Keratinocyte (primary cell): ENCODE results near the gene TBC1D7. TPM values are rescaled to one million over a fixed set of nuclear protein-coding genes. Genes with fewer than 3 reads are reported as not detected.

Experiments used
- DNase-seq: peaks from one replicate; pipeline ENCODE4 v3.0.0-alpha.2; 2011; ENCODE audit warnings: low read depth, missing footprints, low spot score
- FAIRE-seq: peaks from 2 replicates; lab custom pipeline; 2011; peaks lifted over from hg19 to GRCh38; lab: Jason Lieb, UNC
- H2AFZ ChIP-seq: 2 replicates; pipeline ENCODE4 v1.6.0; 2012; ENCODE audit warnings: low read length, control low read depth, inconsistent platforms; ENCODE audit not compliant: control insufficient read depth
- H3K27ac ChIP-seq: 2 replicates; pipeline ENCODE4 v1.5.1; 2011; ENCODE audit warnings: low read length; ENCODE audit not compliant: control insufficient read depth, insufficient read depth
- H3K27me3 ChIP-seq: 3 replicates; pipeline ENCODE4 v1.6.0; 2011; ENCODE audit warnings: low read length; ENCODE audit not compliant: control insufficient read depth, insufficient read depth; ENCODE audit errors: extremely low read depth
- H3K36me3 ChIP-seq, 2 experiments: 2 replicates in 1 of 2; 3 replicates in 1 of 2; pipeline ENCODE4 v1.5.1; 2011; ENCODE audit warnings: low read length in 2 of 2, mild to moderate bottlenecking in 1 of 2; ENCODE audit not compliant: control insufficient read depth in 2 of 2, insufficient read depth in 2 of 2; ENCODE audit errors: extremely low read depth in 1 of 2
- H3K4me1 ChIP-seq: 3 replicates; pipeline ENCODE4 v1.5.1; 2011; ENCODE audit warnings: low read length; ENCODE audit not compliant: control insufficient read depth, insufficient read depth; ENCODE audit errors: extremely low read depth
- H3K4me2 ChIP-seq: 3 replicates; pipeline ENCODE4 v1.6.0; 2011; ENCODE audit warnings: low read depth, low read length; ENCODE audit not compliant: control insufficient read depth, insufficient read depth; ENCODE audit errors: extremely low read depth
- H3K4me3 ChIP-seq, 3 experiments: fragments of 200-600 bp in 1 of 3; sonication (generic) in 1 of 3; 2 replicates in 2 of 3; 3 replicates in 1 of 3; pipeline ENCODE4 v1.5.1; 2011 to 2016; ENCODE audit warnings: low read length in 3 of 3, mild to moderate bottlenecking in 3 of 3, control low read depth in 2 of 3, inconsistent platforms in 1 of 3, low read depth in 1 of 3, mixed read lengths in 1 of 3, mixed run types in 1 of 3, moderate library complexity in 1 of 3; ENCODE audit not compliant: control insufficient read depth in 2 of 3, insufficient read depth in 2 of 3; ENCODE audit errors: extremely low read depth in 1 of 3
- H3K79me2 ChIP-seq: 2 replicates; pipeline ENCODE4 v1.6.0; 2012; ENCODE audit warnings: low read length; ENCODE audit not compliant: control insufficient read depth, insufficient read depth
- H3K9ac ChIP-seq: 3 replicates; pipeline ENCODE4 v1.6.0; 2011; ENCODE audit warnings: low read length; ENCODE audit not compliant: control insufficient read depth, insufficient read depth; ENCODE audit errors: extremely low read depth
- H3K9me1 ChIP-seq: 3 replicates; pipeline ENCODE4 v1.6.0; 2011; ENCODE audit warnings: low read length; ENCODE audit not compliant: control insufficient read depth, insufficient read depth; ENCODE audit errors: extremely low read depth
- H3K9me3 ChIP-seq: 2 replicates; pipeline ENCODE4 v1.5.1; 2012; ENCODE audit warnings: low read depth, low read length; ENCODE audit not compliant: control insufficient read depth
- H4K20me1 ChIP-seq: 3 replicates; pipeline ENCODE4 v1.6.0; 2011; ENCODE audit warnings: low read length; ENCODE audit not compliant: control insufficient read depth, insufficient read depth; ENCODE audit errors: extremely low read depth
- EZH2 ChIP-seq: IDR thresholded peaks from one replicate; pipeline ENCODE4 v1.6.1; 2012; ENCODE audit warnings: inconsistent platforms, mild to moderate bottlenecking, low read length, moderate library complexity
- dilution Hi-C: fragments of 300-500 bp; cut with MboI; formaldehyde crosslinking; loops from one replicate; pipeline ENCODE4 v1.7.0; 2020; ENCODE audit warnings: low sequenced_read_pairs; ENCODE audit not compliant: extremely low pct_ligation_motif_present
- polyA plus RNA-seq, 5 experiments: library from polyadenylated mRNA; depleted of rRNA in 3 of 5; stranded (reverse) in 3 of 5; stranded (forward) in 1 of 5; unstranded in 1 of 5; fragments of >200 nt; gene quantifications; 1 replicate in 1 of 5; 2 replicates in 3 of 5; 3 replicates in 1 of 5; pipeline versions ENCODE4 v1.2.1 to v1.2.3, GENCODE V29; 2011 to 2012; ENCODE audit warnings: missing spikeins in 2 of 5, low read depth in 1 of 5, low replicate concordance in 1 of 5
- TF ChIP-seq, protein P1 (sequence below), 3 experiments: IDR thresholded peaks in 1 of 3; conservative IDR thresholded peaks in 1 of 3; optimal IDR thresholded peaks in 1 of 3; 2 replicates in 2 of 3; 3 replicates in 1 of 3; pipeline versions ENCODE3 to v1.5.1; 2011; ENCODE audit warnings: low read length in 3 of 3, mild to moderate bottlenecking in 3 of 3, moderate library complexity in 2 of 3, control low read depth in 1 of 3, inconsistent platforms in 1 of 3; ENCODE audit not compliant: insufficient read depth in 2 of 3; ENCODE audit errors: extremely low read depth in 1 of 3

TBC1D7 gene
- polyA plus RNA-seq, 1 donor (not counting 4 experiments of a cell fraction or from before 2014, with no cell fraction given) = 30.4 TPM

DNA sequence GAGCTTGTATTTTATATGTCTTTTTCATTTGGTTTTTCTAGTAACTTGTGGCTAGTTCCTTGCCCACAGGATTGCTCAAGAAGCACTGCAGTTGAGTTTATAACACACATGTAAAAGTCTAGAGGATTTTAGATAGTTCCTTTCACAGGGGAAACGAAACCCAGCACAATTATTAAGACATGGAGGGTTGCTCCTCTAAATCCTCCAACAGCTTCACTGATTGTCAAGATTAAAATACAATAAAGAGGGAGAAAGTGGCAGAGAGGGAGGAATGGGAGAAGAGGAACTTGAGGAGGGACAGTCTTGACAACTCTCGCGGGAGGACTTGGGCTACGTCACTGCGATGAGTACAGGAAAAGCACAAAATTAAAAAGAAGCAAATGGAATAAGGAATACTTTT lies 9.7 kb upstream of the TBC1D7 start:
- H3K4me1 ChIP-seq = peaks cover 7% of the 10 kb centered on the region
- H3K9me1 ChIP-seq = no peaks in the 10 kb centered on the region
- no peaks in the 10 kb centered on the region for H4K20me1 ChIP-seq
- dilution Hi-C loops = no loop called here
- TF ChIP-seq, protein P1, sequence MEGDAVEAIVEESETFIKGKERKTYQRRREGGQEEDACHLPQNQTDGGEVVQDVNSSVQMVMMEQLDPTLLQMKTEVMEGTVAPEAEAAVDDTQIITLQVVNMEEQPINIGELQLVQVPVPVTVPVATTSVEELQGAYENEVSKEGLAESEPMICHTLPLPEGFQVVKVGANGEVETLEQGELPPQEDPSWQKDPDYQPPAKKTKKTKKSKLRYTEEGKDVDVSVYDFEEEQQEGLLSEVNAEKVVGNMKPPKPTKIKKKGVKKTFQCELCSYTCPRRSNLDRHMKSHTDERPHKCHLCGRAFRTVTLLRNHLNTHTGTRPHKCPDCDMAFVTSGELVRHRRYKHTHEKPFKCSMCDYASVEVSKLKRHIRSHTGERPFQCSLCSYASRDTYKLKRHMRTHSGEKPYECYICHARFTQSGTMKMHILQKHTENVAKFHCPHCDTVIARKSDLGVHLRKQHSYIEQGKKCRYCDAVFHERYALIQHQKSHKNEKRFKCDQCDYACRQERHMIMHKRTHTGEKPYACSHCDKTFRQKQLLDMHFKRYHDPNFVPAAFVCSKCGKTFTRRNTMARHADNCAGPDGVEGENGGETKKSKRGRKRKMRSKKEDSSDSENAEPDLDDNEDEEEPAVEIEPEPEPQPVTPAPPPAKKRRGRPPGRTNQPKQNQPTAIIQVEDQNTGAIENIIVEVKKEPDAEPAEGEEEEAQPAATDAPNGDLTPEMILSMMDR (optimal IDR thresholded peaks at IDR 0.05 in 1 of 3, IDR thresholded peaks at IDR 0.05 in 1 of 3, conservative IDR thresholded peaks at IDR 0.05 in 1 of 3; ENCODE audit: extremely low read depth in 1 of 3, insufficient read depth in 2 of 3, low read length in 3 of 3) = no peak
- no peak for TF ChIP-seq EZH2
- no peaks in the 10 kb centered on the region for H3K79me2 ChIP-seq
- no peak for FAIRE-seq
- no peaks in the 10 kb centered on the region for H3K27me3 ChIP-seq
- H3K36me3 ChIP-seq = no peaks in the 10 kb centered on the region
- no peak overlapping the region for H3K9ac ChIP-seq
- H3K27ac ChIP-seq = no peak overlapping the region
- DNase-seq = no peak
- no peak overlapping the region for H2AFZ ChIP-seq
- H3K4me3 ChIP-seq = no peak overlapping the region
- H3K9me3 ChIP-seq = no peaks in the 10 kb centered on the region
- no peak overlapping the region for H3K4me2 ChIP-seq

GRCh38 chr6:13336553-13336952 lies 8.2 kb upstream of the TBC1D7 start:
- Histone ChIP-seq H3K4me2 (no peak overlapping the region), H4K20me1 (no peaks in the 10 kb centered on the region), H3K4me3 (no peak overlapping the region), H3K4me1 (peaks cover 7% of the 10 kb centered on the region), H3K9me1 (no peaks in the 10 kb centered on the region), H3K27ac (no peak overlapping the region), H3K27me3 (no peaks in the 10 kb centered on the region), H3K9me3 (no peaks in the 10 kb centered on the region), H3K9ac (no peak overlapping the region), H3K79me2 (no peaks in the 10 kb centered on the region), H3K36me3 (no peaks in the 10 kb centered on the region), H2AFZ (peak overlapping the region; percentile 34)
- FAIRE-seq (peak; percentile 98), DNase-seq (peak; percentile 90)
- dilution Hi-C loops = no loop called here
- TF ChIP-seq EZH2 = no peak
- TF ChIP-seq, protein P1 (optimal IDR thresholded peaks at IDR 0.05 in 1 of 3, IDR thresholded peaks at IDR 0.05 in 1 of 3, conservative IDR thresholded peaks at IDR 0.05 in 1 of 3; ENCODE audit: extremely low read depth in 1 of 3, insufficient read depth in 2 of 3, low read length in 3 of 3) = peak; percentile 83 to 97 (median 91)
